HG02623 (cell line): ENCODE measurements around the gene CD52.

ENCODE experiments used
- ATAC-seq: cut with Tn5 transposase; IDR thresholded peaks from one replicate; pipeline ENCODE4 v1.9.1; 2021; ENCODE audit warnings: moderate library complexity; ENCODE audit not compliant: unreplicated experiment

The CD52 gene

GRCh38 chr1:26317612-26318337 lies at the start of gene CD52:
Gene CD52 (plus strand): TSS chr1:26317958. CDS start chr1:26318018, 60 bp downstream.
- ATAC-seq, result no peak

GRCh38 chr1:26268290-26269197 lies 49.2 kb upstream of the CD52 start:
- no peak for ATAC-seq

GRCh38 chr1:26269198-26269550 lies 48.6 kb upstream of the CD52 start:
- no peak for ATAC-seq

- ATAC-seq, result no peak
Observed at GRCh38 chr1:26274801-26275425, 42.8 kb upstream of the CD52 start.

- no peak for ATAC-seq
Observed at GRCh38 chr1:26275580-26276431, 42.0 kb upstream of the CD52 start.

GRCh38 chr1:26276432-26276838 lies 41.3 kb upstream of the CD52 start:
- ATAC-seq, result no peak

- no peak for ATAC-seq
Observed at GRCh38 chr1:26277261-26277661, 40.5 kb upstream of the CD52 start.

GRCh38 chr1:26277719-26278118 lies 40.0 kb upstream of the CD52 start:
- no peak for ATAC-seq

- no peak for ATAC-seq
Observed at GRCh38 chr1:26278303-26278702, 39.5 kb upstream of the CD52 start.

GRCh38 chr1:26278724-26279455 lies 38.9 kb upstream of the CD52 start:
- no peak for ATAC-seq

GRCh38 chr1:26279456-26280332 lies 38.1 kb upstream of the CD52 start, which contains the start of gene SH3BGRL3:
Gene SH3BGRL3 (plus strand): TSS chr1:26280086. CDS start chr1:26280156, 70 bp downstream.
- peak; percentile 53 for ATAC-seq

- ATAC-seq, result no peak
Observed at GRCh38 chr1:26280333-26281042, 37.3 kb upstream of the CD52 start.

- ATAC-seq, result no peak
Observed at GRCh38 chr1:26281091-26281958, 36.4 kb upstream of the CD52 start.

GRCh38 chr1:26281971-26282370 lies 35.8 kb upstream of the CD52 start:
- no peak for ATAC-seq

- ATAC-seq, result no peak
Observed at GRCh38 chr1:26282401-26282918, 35.3 kb upstream of the CD52 start.

GRCh38 chr1:26283279-26283853 lies 34.4 kb upstream of the CD52 start:
- no peak for ATAC-seq
